A673 (cell line): ENCODE measurements around the gene FAIM2.
"Not testable (repeated sequence)": the region's sequence is repeated elsewhere in the genome, so short reads cannot be mapped to it uniquely, and the experiment has no call there.

Experiments used
- EZH2 ChIP-seq: fragments of 200-600 bp; sonication (generic); IDR thresholded peaks from 2 replicates; pipeline ENCODE4 v1.6.1; 2017; ENCODE audit warnings: borderline replicate concordance, low read depth, mild to moderate bottlenecking, mixed read lengths, antibody characterized with exemption, low read length; ENCODE audit not compliant: poor library complexity, severe bottlenecking
- TF ChIP-seq, protein P1 (sequence below): fragments of 300-800, 200-600 bp; sonication (generic); conservative IDR thresholded peaks from 2 replicates; pipeline ENCODE4 v1.5.1; 2017; ENCODE audit warnings: low read depth, mild to moderate bottlenecking, antibody characterized with exemption, low read length, moderate library complexity, mixed read lengths

DNA sequence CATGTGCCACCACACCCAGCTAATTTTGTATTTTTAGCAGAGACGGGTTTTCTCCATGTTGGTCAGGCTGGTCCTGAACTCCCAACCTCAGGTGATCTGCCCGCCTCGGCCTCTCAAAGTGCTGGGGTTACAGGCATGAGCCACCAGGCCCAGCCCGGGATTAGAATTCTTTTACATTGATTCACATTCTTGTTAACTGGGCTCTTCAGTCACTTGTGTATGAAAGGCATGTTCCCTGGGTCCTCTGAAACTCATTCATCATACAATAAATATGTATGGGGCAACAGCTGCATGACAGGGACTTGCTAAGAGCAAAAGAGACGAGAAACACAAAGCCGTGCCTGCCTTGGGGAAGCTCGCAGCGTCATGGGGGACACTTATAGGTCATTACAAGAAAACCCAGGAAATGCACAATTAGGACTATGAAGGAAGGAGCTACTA lies 31.9 kb downstream of the FAIM2 start:
- TF ChIP-seq, protein P1, sequence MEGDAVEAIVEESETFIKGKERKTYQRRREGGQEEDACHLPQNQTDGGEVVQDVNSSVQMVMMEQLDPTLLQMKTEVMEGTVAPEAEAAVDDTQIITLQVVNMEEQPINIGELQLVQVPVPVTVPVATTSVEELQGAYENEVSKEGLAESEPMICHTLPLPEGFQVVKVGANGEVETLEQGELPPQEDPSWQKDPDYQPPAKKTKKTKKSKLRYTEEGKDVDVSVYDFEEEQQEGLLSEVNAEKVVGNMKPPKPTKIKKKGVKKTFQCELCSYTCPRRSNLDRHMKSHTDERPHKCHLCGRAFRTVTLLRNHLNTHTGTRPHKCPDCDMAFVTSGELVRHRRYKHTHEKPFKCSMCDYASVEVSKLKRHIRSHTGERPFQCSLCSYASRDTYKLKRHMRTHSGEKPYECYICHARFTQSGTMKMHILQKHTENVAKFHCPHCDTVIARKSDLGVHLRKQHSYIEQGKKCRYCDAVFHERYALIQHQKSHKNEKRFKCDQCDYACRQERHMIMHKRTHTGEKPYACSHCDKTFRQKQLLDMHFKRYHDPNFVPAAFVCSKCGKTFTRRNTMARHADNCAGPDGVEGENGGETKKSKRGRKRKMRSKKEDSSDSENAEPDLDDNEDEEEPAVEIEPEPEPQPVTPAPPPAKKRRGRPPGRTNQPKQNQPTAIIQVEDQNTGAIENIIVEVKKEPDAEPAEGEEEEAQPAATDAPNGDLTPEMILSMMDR = not testable (repeated sequence)
- TF ChIP-seq EZH2 = not testable (repeated sequence)
